Measurements from ENCODE around the gene FAM83D. TPM values are rescaled to one million over a fixed set of nuclear protein-coding genes. Genes with fewer than 3 reads are reported as not detected.

FAM83D gene
- total RNA-seq, 2 donors from 2014 or later: 10.2 to 12.6 TPM

- Histone ChIP-seq H3K36me3 (no peaks in the 10 kb centered on the region), H3K9me3 (no peaks in the 10 kb centered on the region), H3K27ac (no peak overlapping the region), H3K4me3 (no peak overlapping the region), H3K4me1 (replicated peaks) (no peaks in the 10 kb centered on the region), H3K27me3 (replicated peaks; ENCODE audit: insufficient read depth) (no peaks in the 10 kb centered on the region)
- TF ChIP-seq CTCF (IDR thresholded peaks at IDR 0.05) (no peak), POLR2AphosphoS5 (IDR thresholded peaks at IDR 0.05) (no peak), POLR2A (IDR thresholded peaks at IDR 0.05) (no peak)
- intact Hi-C loops (cut with DNase I): no loop called here
- DNase-seq (ENCODE audit: low spot score): no peak
Observed at GRCh38 chr20:38973107-38973506, 46.9 kb downstream of the FAM83D start.

- peak; percentile 13 for DNase-seq (ENCODE audit: low spot score)
- no peak overlapping the region for H3K27ac ChIP-seq
- no peak overlapping the region for H3K4me3 ChIP-seq
- no peaks in the 10 kb centered on the region for H3K4me1 ChIP-seq (replicated peaks)
- intact Hi-C loops (cut with DNase I): no loop called here
- no peaks in the 10 kb centered on the region for H3K27me3 ChIP-seq (replicated peaks; ENCODE audit: insufficient read depth)
- TF ChIP-seq POLR2AphosphoS5 (IDR thresholded peaks at IDR 0.05): no peak
- TF ChIP-seq POLR2A (IDR thresholded peaks at IDR 0.05): no peak
- no peak for TF ChIP-seq CTCF (IDR thresholded peaks at IDR 0.05)
- H3K9me3 ChIP-seq: no peaks in the 10 kb centered on the region
- WGBS: 37% methylated on average over 5 of the region's 5 CpGs
- no peaks in the 10 kb centered on the region for H3K36me3 ChIP-seq
Observed at GRCh38 chr20:38973645-38974044, 47.4 kb downstream of the FAM83D start.

- DNase-seq (ENCODE audit: low spot score): no peak
- Histone ChIP-seq H3K36me3 (no peaks in the 10 kb centered on the region), H3K4me3 (no peak overlapping the region), H3K27me3 (replicated peaks; ENCODE audit: insufficient read depth) (no peaks in the 10 kb centered on the region), H3K4me1 (replicated peaks) (no peaks in the 10 kb centered on the region), H3K9me3 (no peaks in the 10 kb centered on the region), H3K27ac (peak overlapping the region in 1 of 2 donors; percentile 35)
- WGBS: 58% methylated on average over 2 of the region's 2 CpGs
- intact Hi-C loops (cut with DNase I): no loop called here
- TF ChIP-seq POLR2A (IDR thresholded peaks at IDR 0.05) (no peak), CTCF (IDR thresholded peaks at IDR 0.05) (no peak), POLR2AphosphoS5 (IDR thresholded peaks at IDR 0.05) (no peak)
Observed at GRCh38 chr20:38975539-38976120, 49.4 kb downstream of the FAM83D start.

- no peaks in the 10 kb centered on the region for H3K4me1 ChIP-seq (replicated peaks)
- H3K27ac ChIP-seq: no peak overlapping the region
- intact Hi-C loops (cut with DNase I): no loop called here
- no peaks in the 10 kb centered on the region for H3K27me3 ChIP-seq (replicated peaks; ENCODE audit: insufficient read depth)
- no peak for TF ChIP-seq POLR2A (IDR thresholded peaks at IDR 0.05)
- TF ChIP-seq CTCF (IDR thresholded peaks at IDR 0.05): no peak
- no peak for TF ChIP-seq POLR2AphosphoS5 (IDR thresholded peaks at IDR 0.05)
- H3K9me3 ChIP-seq: no peaks in the 10 kb centered on the region
- no peak overlapping the region for H3K4me3 ChIP-seq
- DNase-seq (ENCODE audit: low spot score): no peak
- no peaks in the 10 kb centered on the region for H3K36me3 ChIP-seq
- 74% methylated on average over 2 of the region's 2 CpGs for WGBS
Observed at GRCh38 chr20:38979434-38979833, 53.2 kb downstream of the FAM83D start.

GRCh38 chr20:38979842-38980241, 53.6 kb downstream of the FAM83D start:
- DNase-seq (ENCODE audit: low spot score): no peak
- no peaks in the 10 kb centered on the region for H3K36me3 ChIP-seq
- H3K9me3 ChIP-seq: no peaks in the 10 kb centered on the region
- 82% methylated on average over 3 of the region's 3 CpGs for WGBS
- no peaks in the 10 kb centered on the region for H3K27me3 ChIP-seq (replicated peaks; ENCODE audit: insufficient read depth)
- intact Hi-C loops (cut with DNase I): no loop called here
- TF ChIP-seq CTCF (IDR thresholded peaks at IDR 0.05) (no peak), POLR2A (IDR thresholded peaks at IDR 0.05) (no peak), POLR2AphosphoS5 (IDR thresholded peaks at IDR 0.05) (no peak)
- no peaks in the 10 kb centered on the region for H3K4me1 ChIP-seq (replicated peaks)
- H3K4me3 ChIP-seq: no peak overlapping the region
- no peak overlapping the region for H3K27ac ChIP-seq

Measured in prostate gland (tissue), 2 donors.